GM12878 (cell line): ENCODE results near the gene CCDC137. TPM values are rescaled to one million over a fixed set of nuclear protein-coding genes. Genes with fewer than 3 reads are reported as not detected.
A peak's percentile ranks its signal among the peaks of the same experiment; 100 is the strongest.

ENCODE experiments used
- BHLHE40 ChIP-seq, 2 experiments: fragments of 450-650 bp in 1 of 2; IDR thresholded peaks; 2 replicates each; pipeline ENCODE4 v1.6.1; 2011 to 2017; ENCODE audit warnings: low read depth in 2 of 2, borderline replicate concordance in 1 of 2, improper control_type of control experiment in 1 of 2, low read length in 1 of 2, mild to moderate bottlenecking in 1 of 2
- CHD2 ChIP-seq: IDR thresholded peaks from 2 replicates; pipeline ENCODE4 v1.6.1; 2011; ENCODE audit warnings: low read depth, low read length, improper control_type of control experiment, borderline replicate concordance
- ESRRA ChIP-seq: IDR thresholded peaks from 2 replicates; pipeline ENCODE4 v1.6.1; 2012; ENCODE audit warnings: mild to moderate bottlenecking, low read length, improper control_type of control experiment
- HCFC1 ChIP-seq: fragments of 150-350 bp; IDR thresholded peaks from 2 replicates; pipeline ENCODE4 v1.6.1; 2014; ENCODE audit warnings: low read length
- IKZF1 ChIP-seq: fragments of 450-650 bp; conservative IDR thresholded peaks from 2 replicates; pipeline ENCODE4 v1.6.1; 2017; ENCODE audit warnings: antibody characterized with exemption, mild to moderate bottlenecking
- KLF5 ChIP-seq: fragments of 450-650 bp; IDR thresholded peaks from 2 replicates; pipeline ENCODE4 v1.6.1; 2014; ENCODE audit warnings: mild to moderate bottlenecking; ENCODE audit not compliant: partially characterized antibody
- MLLT1 ChIP-seq: fragments of 450-650 bp; IDR thresholded peaks from 2 replicates; pipeline ENCODE4 v1.6.1; 2016; ENCODE audit warnings: mild to moderate bottlenecking
- MYC ChIP-seq: IDR thresholded peaks from 2 replicates; pipeline ENCODE4 v1.6.1; 2011; ENCODE audit warnings: mild to moderate bottlenecking, low read length, moderate library complexity, inconsistent platforms; ENCODE audit not compliant: insufficient read depth, insufficient replicate concordance, insufficient read length, severe bottlenecking
- NFYB ChIP-seq: IDR thresholded peaks from 2 replicates; pipeline ENCODE4 v1.6.1; 2011; ENCODE audit warnings: low read depth, mild to moderate bottlenecking, low read length, improper control_type of control experiment, moderate library complexity; ENCODE audit not compliant: insufficient read depth
- NRF1 ChIP-seq: conservative IDR thresholded peaks from 2 replicates; pipeline ENCODE4 v1.6.1; 2011; ENCODE audit warnings: mild to moderate bottlenecking, low read depth, low read length, improper control_type of control experiment
- POLR2AphosphoS2 ChIP-seq: IDR thresholded peaks from 2 replicates; pipeline ENCODE4 v1.6.1; 2011; ENCODE audit warnings: low read depth, mild to moderate bottlenecking, low read length, improper control_type of control experiment, moderate library complexity
- SIN3A ChIP-seq: IDR thresholded peaks from 2 replicates; pipeline ENCODE4 v1.6.1; 2012; ENCODE audit warnings: low read depth, low read length, improper control_type of control experiment
- SMAD5 ChIP-seq: IDR thresholded peaks from 2 replicates; pipeline ENCODE4 v1.6.1; 2016; ENCODE audit warnings: antibody characterized with exemption, low read depth
- SP1 ChIP-seq: IDR thresholded peaks from one replicate; pipeline ENCODE4 v1.6.1; 2011; ENCODE audit warnings: low read depth, low read length
- TAF1 ChIP-seq: IDR thresholded peaks from 2 replicates; pipeline ENCODE4 v1.6.1; 2011; ENCODE audit warnings: mild to moderate bottlenecking, low read depth, low read length, borderline replicate concordance
- ZNF217 ChIP-seq: fragments of 450-650 bp; IDR thresholded peaks from 2 replicates; pipeline ENCODE4 v1.6.1; 2017; ENCODE audit warnings: antibody characterized with exemption, mild to moderate bottlenecking
- ZNF384 ChIP-seq: IDR thresholded peaks from 2 replicates; pipeline ENCODE4 v1.6.1; 2012; ENCODE audit warnings: low read depth, mild to moderate bottlenecking, low read length, improper control_type of control experiment, borderline replicate concordance
- polyA plus RNA-seq, 11 experiments: library from polyadenylated mRNA; depleted of rRNA in 4 of 11; unstranded in 6 of 11; stranded (reverse) in 5 of 11; fragments of >200 nt; fragmentation: Nextera tagmentation in 4 of 11; fragmentation: Illumina TruSeq in 1 of 11; extraction: Ambion mirVana in 4 of 11; extraction: Trizol in 1 of 11; gene quantifications; 1 replicate in 1 of 11; 2 replicates in 10 of 11; pipeline versions ENCODE4 v1.2.1 to v1.2.3, GENCODE V29; 2011 to 2016; ENCODE audit warnings: inconsistent platforms in 2 of 11, missing spikeins in 2 of 11, low read depth in 1 of 11
- total RNA-seq, 4 experiments: library from RNA; depleted of rRNA in 3 of 4; stranded (reverse); fragments of >200 nt in 3 of 4; fragmentation: Illumina TruSeq in 1 of 4; extraction: Trizol in 1 of 4; gene quantifications; 2 replicates each; pipeline versions ENCODE4 v1.2.1 to v1.2.3, GENCODE V29; 2013 to 2021
- TF ChIP-seq, protein P1 (sequence below): fragments of 450-650 bp; IDR thresholded peaks from 2 replicates; pipeline ENCODE4 v1.6.1; 2017; ENCODE audit warnings: mild to moderate bottlenecking
- TF ChIP-seq, protein P2 (sequence below): fragments of 450-650 bp; IDR thresholded peaks from 2 replicates; pipeline ENCODE4 v1.6.1; 2018; ENCODE audit warnings: borderline replicate concordance, mild to moderate bottlenecking; ENCODE audit not compliant: partially characterized antibody
- TF ChIP-seq, protein P3 (sequence below): fragments of 450-650 bp; conservative IDR thresholded peaks from 2 replicates; pipeline ENCODE4 v1.6.1; 2017; ENCODE audit warnings: mild to moderate bottlenecking, moderate library complexity

Gene CCDC137
- total and polyA plus RNA-seq, 10 of the 15 experiments (the other 5 are each of a cell fraction or from before 2014, with no cell fraction given), result 2.2 to 45.4 (median 22.1) TPM

GRCh38 chr17:81702934-81703746, 36.6 kb downstream of the CCDC137 start, which contains the start of gene MRPL12 (continued):
- TF ChIP-seq ZNF384, result no peak
- TF ChIP-seq MLLT1, result no peak
- TF ChIP-seq SIN3A, result 0 out of 2 replicates have a peak, but pooled peaks have one; percentile 35
- TF ChIP-seq NFYB, result no peak
- peak; percentile 82 for TF ChIP-seq SMAD5
- TF ChIP-seq MYC, result peak; percentile 96
- TF ChIP-seq KLF5, result peak; percentile 45
- TF ChIP-seq BHLHE40 (IDR thresholded peaks at IDR 0.05; ENCODE audit: borderline replicate concordance in 1 of 2, low read depth in 2 of 2, low read length in 1 of 2), result peak in 1 of 2 experiments; percentile 81; a peak in 2 of 4 replicates
- peak; percentile 63 for TF ChIP-seq SP1
- TF ChIP-seq TAF1, result peak; percentile 90
- TF ChIP-seq ESRRA, result peak; percentile 55
- peak; percentile 95 for TF ChIP-seq IKZF1
- TF ChIP-seq NRF1, result peak; percentile 75
- TF ChIP-seq, protein P1, sequence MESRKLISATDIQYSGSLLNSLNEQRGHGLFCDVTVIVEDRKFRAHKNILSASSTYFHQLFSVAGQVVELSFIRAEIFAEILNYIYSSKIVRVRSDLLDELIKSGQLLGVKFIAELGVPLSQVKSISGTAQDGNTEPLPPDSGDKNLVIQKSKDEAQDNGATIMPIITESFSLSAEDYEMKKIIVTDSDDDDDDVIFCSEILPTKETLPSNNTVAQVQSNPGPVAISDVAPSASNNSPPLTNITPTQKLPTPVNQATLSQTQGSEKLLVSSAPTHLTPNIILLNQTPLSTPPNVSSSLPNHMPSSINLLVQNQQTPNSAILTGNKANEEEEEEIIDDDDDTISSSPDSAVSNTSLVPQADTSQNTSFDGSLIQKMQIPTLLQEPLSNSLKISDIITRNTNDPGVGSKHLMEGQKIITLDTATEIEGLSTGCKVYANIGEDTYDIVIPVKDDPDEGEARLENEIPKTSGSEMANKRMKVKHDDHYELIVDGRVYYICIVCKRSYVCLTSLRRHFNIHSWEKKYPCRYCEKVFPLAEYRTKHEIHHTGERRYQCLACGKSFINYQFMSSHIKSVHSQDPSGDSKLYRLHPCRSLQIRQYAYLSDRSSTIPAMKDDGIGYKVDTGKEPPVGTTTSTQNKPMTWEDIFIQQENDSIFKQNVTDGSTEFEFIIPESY, result no peak
- TF ChIP-seq, protein P2, sequence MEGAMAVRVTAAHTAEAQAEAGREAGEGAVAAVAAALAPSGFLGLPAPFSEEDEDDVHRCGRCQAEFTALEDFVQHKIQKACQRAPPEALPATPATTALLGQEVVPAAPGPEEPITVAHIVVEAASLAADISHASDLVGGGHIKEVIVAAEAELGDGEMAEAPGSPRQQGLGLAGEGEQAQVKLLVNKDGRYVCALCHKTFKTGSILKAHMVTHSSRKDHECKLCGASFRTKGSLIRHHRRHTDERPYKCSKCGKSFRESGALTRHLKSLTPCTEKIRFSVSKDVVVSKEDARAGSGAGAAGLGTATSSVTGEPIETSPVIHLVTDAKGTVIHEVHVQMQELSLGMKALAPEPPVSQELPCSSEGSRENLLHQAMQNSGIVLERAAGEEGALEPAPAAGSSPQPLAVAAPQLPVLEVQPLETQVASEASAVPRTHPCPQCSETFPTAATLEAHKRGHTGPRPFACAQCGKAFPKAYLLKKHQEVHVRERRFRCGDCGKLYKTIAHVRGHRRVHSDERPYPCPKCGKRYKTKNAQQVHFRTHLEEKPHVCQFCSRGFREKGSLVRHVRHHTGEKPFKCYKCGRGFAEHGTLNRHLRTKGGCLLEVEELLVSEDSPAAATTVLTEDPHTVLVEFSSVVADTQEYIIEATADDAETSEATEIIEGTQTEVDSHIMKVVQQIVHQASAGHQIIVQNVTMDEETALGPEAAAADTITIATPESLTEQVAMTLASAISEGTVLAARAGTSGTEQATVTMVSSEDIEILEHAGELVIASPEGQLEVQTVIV, result no peak
- peak; percentile 73; the same call in 1 of the 2 replicates for TF ChIP-seq POLR2AphosphoS2
- TF ChIP-seq ZNF217, result no peak
- peak; percentile 80 for TF ChIP-seq HCFC1
- TF ChIP-seq, protein P3, sequence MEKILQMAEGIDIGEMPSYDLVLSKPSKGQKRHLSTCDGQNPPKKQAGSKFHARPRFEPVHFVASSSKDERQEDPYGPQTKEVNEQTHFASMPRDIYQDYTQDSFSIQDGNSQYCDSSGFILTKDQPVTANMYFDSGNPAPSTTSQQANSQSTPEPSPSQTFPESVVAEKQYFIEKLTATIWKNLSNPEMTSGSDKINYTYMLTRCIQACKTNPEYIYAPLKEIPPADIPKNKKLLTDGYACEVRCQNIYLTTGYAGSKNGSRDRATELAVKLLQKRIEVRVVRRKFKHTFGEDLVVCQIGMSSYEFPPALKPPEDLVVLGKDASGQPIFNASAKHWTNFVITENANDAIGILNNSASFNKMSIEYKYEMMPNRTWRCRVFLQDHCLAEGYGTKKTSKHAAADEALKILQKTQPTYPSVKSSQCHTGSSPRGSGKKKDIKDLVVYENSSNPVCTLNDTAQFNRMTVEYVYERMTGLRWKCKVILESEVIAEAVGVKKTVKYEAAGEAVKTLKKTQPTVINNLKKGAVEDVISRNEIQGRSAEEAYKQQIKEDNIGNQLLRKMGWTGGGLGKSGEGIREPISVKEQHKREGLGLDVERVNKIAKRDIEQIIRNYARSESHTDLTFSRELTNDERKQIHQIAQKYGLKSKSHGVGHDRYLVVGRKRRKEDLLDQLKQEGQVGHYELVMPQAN, result peak; percentile 94
- TF ChIP-seq CHD2, result peak; percentile 98
